K562 (cell line): ENCODE measurements around the gene IRF2BP1. TPM values are rescaled to one million over a fixed set of nuclear protein-coding genes. Genes with fewer than 3 reads are reported as not detected.

Source experiments
- BRD9 ChIP-seq: fragments of 450-650 bp; IDR thresholded peaks from 2 replicates; pipeline ENCODE4 v1.6.1; 2018; ENCODE audit warnings: low read depth; ENCODE audit not compliant: partially characterized antibody
- DDX20 ChIP-seq: fragments of 450-650 bp; IDR thresholded peaks from 2 replicates; pipeline ENCODE4 v1.6.1; 2016; ENCODE audit warnings: missing genetic modification characterization, low read depth, mild to moderate bottlenecking, missing compliant biosample characterization, moderate library complexity
- FOXA1 ChIP-seq: fragments of 450-650 bp; IDR thresholded peaks from 2 replicates; pipeline ENCODE4 v1.6.1; 2016; ENCODE audit warnings: mild to moderate bottlenecking, borderline replicate concordance
- MXI1 ChIP-seq: IDR thresholded peaks from 2 replicates; pipeline ENCODE4 v1.6.1; 2011; ENCODE audit warnings: low read depth, mild to moderate bottlenecking, improper control_type of control experiment, low read length
- NCOA6 ChIP-seq: fragments of 450-650 bp; IDR thresholded peaks from 2 replicates; pipeline ENCODE4 v1.6.1; 2017; ENCODE audit warnings: mild to moderate bottlenecking
- NFYB ChIP-seq: IDR thresholded peaks from 2 replicates; pipeline ENCODE4 v1.6.1; 2011; ENCODE audit warnings: mild to moderate bottlenecking, moderate library complexity; ENCODE audit not compliant: insufficient read length; ENCODE audit errors: extremely low read depth
- SMAD2 ChIP-seq: fragments of 150-350 bp; IDR thresholded peaks from 2 replicates; pipeline ENCODE4 v1.6.1; 2014; ENCODE audit warnings: low read depth, mild to moderate bottlenecking, low read length
- TCF7 ChIP-seq: sonication (generic); IDR thresholded peaks from 2 replicates; pipeline ENCODE4 v1.6.1; 2016; ENCODE audit warnings: antibody characterized with exemption, borderline replicate concordance
- polyA plus RNA-seq, 8 experiments: library from polyadenylated mRNA; depleted of rRNA in 4 of 8; stranded (reverse) in 5 of 8; unstranded in 3 of 8; fragments of >200 nt; fragmentation: Nextera tagmentation in 2 of 8; fragmentation: Illumina TruSeq in 1 of 8; extraction: Ambion mirVana in 2 of 8; extraction: Trizol in 1 of 8; gene quantifications; 2 replicates each; pipeline versions ENCODE4 v1.2.1 to v1.2.3, GENCODE V29; 2011 to 2014; ENCODE audit warnings: inconsistent platforms in 1 of 8, missing spikeins in 1 of 8
- total RNA-seq, 7 experiments: library from RNA; depleted of rRNA in 6 of 7; stranded (reverse); fragments of >200 nt in 6 of 7; fragmentation: Illumina TruSeq in 2 of 7; extraction: Trizol in 2 of 7; gene quantifications; 2 replicates each; pipeline versions ENCODE4 v1.2.1 to v1.2.3, GENCODE V29; 2011 to 2021; ENCODE audit warnings: low replicate concordance in 1 of 7
- TF ChIP-seq, protein P1 (sequence below): fragments of 450-650 bp; IDR thresholded peaks from 2 replicates; pipeline ENCODE4 v1.6.1; 2018; ENCODE audit warnings: mild to moderate bottlenecking, low read depth; ENCODE audit not compliant: partially characterized antibody
- TF ChIP-seq, protein P2 (sequence below): fragments of 450-650 bp; IDR thresholded peaks from 2 replicates; pipeline ENCODE4 v1.6.1; 2017; ENCODE audit warnings: antibody characterized with exemption, mild to moderate bottlenecking
- TF ChIP-seq, protein P3 (sequence below): sonication (generic); formaldehyde crosslinking; IDR thresholded peaks from 2 replicates; pipeline ENCODE4 v1.8.0; 2023; ENCODE audit warnings: mild to moderate bottlenecking, missing genetic modification reagents
- TF ChIP-seq, protein P4 (sequence below): fragments of 450-650 bp; IDR thresholded peaks from 2 replicates; pipeline ENCODE4 v1.6.1; 2016; ENCODE audit warnings: borderline replicate concordance

The IRF2BP1 gene
- total and polyA plus RNA-seq, 9 of the 15 experiments (the other 6 are each of a cell fraction or from before 2014, with no cell fraction given) = 0.61 to 35.9 (median 3.5) TPM

DNA sequence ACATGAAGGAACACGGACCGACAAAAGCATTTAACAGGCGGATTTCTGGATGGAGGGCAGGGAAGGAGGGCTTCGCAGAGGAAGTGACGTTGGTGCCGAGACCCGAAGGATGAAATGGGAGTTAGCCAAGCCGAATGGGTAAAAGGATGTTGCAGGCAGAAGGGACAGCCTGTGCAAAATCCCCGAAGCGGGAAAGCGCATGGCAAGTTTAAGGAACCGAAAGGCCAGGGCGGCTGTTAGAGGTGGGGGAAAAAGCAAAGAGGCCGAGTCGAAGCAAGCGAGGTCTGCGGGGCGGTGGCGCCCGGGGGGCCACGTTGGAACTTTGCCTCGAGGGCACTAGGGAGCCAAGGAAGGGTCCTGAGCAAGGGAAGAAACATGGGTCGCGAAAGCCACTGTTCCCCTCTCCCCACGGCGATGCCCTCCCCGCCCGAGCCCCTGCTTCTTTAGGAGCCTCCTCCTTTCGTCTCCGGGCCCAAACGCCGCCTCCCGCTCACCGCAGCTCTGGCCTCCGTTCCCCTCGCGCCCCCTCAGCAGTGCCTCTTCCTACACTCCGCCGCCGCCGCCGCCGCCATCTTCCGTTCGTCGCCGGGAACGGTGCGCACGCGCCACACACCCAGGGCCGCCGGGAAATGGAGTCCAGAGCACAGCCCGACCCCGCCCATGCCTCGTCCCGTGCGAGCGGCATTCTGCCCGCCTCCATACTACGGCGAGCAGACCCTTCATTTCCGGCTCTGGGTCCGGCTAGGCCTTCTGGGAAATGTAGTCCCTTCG, 23.2 kb downstream of the IRF2BP1 start, which contains the start of gene SYMPK (continued):
- no peak for TF ChIP-seq NFYB
- no peak for TF ChIP-seq SMAD2
- no peak for TF ChIP-seq TCF7
- TF ChIP-seq DDX20 (tag) = no peak
- TF ChIP-seq MXI1 = no peak
- TF ChIP-seq BRD9 = no peak
- TF ChIP-seq, protein P1, sequence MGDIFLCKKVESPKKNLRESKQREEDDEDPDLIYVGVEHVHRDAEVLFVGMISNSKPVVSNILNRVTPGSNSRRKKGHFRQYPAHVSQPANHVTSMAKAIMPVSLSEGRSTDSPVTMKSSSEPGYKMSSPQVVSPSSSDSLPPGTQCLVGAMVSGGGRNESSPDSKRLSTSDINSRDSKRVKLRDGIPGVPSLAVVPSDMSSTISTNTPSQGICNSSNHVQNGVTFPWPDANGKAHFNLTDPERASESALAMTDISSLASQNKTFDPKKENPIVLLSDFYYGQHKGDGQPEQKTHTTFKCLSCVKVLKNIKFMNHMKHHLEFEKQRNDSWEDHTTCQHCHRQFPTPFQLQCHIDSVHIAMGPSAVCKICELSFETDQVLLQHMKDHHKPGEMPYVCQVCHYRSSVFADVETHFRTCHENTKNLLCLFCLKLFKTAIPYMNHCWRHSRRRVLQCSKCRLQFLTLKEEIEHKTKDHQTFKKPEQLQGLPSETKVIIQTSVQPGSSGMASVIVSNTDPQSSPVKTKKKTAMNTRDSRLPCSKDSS = no peak
- TF ChIP-seq, protein P2, sequence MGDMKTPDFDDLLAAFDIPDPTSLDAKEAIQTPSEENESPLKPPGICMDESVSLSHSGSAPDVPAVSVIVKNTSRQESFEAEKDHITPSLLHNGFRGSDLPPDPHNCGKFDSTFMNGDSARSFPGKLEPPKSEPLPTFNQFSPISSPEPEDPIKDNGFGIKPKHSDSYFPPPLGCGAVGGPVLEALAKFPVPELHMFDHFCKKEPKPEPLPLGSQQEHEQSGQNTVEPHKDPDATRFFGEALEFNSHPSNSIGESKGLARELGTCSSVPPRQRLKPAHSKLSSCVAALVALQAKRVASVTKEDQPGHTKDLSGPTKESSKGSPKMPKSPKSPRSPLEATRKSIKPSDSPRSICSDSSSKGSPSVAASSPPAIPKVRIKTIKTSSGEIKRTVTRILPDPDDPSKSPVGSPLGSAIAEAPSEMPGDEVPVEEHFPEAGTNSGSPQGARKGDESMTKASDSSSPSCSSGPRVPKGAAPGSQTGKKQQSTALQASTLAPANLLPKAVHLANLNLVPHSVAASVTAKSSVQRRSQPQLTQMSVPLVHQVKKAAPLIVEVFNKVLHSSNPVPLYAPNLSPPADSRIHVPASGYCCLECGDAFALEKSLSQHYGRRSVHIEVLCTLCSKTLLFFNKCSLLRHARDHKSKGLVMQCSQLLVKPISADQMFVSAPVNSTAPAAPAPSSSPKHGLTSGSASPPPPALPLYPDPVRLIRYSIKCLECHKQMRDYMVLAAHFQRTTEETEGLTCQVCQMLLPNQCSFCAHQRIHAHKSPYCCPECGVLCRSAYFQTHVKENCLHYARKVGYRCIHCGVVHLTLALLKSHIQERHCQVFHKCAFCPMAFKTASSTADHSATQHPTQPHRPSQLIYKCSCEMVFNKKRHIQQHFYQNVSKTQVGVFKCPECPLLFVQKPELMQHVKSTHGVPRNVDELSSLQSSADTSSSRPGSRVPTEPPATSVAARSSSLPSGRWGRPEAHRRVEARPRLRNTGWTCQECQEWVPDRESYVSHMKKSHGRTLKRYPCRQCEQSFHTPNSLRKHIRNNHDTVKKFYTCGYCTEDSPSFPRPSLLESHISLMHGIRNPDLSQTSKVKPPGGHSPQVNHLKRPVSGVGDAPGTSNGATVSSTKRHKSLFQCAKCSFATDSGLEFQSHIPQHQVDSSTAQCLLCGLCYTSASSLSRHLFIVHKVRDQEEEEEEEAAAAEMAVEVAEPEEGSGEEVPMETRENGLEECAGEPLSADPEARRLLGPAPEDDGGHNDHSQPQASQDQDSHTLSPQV = no peak; the same call in 1 of the 2 replicates
- TF ChIP-seq, protein P3, sequence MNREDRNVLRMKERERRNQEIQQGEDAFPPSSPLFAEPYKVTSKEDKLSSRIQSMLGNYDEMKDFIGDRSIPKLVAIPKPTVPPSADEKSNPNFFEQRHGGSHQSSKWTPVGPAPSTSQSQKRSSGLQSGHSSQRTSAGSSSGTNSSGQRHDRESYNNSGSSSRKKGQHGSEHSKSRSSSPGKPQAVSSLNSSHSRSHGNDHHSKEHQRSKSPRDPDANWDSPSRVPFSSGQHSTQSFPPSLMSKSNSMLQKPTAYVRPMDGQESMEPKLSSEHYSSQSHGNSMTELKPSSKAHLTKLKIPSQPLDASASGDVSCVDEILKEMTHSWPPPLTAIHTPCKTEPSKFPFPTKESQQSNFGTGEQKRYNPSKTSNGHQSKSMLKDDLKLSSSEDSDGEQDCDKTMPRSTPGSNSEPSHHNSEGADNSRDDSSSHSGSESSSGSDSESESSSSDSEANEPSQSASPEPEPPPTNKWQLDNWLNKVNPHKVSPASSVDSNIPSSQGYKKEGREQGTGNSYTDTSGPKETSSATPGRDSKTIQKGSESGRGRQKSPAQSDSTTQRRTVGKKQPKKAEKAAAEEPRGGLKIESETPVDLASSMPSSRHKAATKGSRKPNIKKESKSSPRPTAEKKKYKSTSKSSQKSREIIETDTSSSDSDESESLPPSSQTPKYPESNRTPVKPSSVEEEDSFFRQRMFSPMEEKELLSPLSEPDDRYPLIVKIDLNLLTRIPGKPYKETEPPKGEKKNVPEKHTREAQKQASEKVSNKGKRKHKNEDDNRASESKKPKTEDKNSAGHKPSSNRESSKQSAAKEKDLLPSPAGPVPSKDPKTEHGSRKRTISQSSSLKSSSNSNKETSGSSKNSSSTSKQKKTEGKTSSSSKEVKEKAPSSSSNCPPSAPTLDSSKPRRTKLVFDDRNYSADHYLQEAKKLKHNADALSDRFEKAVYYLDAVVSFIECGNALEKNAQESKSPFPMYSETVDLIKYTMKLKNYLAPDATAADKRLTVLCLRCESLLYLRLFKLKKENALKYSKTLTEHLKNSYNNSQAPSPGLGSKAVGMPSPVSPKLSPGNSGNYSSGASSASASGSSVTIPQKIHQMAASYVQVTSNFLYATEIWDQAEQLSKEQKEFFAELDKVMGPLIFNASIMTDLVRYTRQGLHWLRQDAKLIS = no peak
- no peak for TF ChIP-seq NCOA6
- TF ChIP-seq, protein P4, sequence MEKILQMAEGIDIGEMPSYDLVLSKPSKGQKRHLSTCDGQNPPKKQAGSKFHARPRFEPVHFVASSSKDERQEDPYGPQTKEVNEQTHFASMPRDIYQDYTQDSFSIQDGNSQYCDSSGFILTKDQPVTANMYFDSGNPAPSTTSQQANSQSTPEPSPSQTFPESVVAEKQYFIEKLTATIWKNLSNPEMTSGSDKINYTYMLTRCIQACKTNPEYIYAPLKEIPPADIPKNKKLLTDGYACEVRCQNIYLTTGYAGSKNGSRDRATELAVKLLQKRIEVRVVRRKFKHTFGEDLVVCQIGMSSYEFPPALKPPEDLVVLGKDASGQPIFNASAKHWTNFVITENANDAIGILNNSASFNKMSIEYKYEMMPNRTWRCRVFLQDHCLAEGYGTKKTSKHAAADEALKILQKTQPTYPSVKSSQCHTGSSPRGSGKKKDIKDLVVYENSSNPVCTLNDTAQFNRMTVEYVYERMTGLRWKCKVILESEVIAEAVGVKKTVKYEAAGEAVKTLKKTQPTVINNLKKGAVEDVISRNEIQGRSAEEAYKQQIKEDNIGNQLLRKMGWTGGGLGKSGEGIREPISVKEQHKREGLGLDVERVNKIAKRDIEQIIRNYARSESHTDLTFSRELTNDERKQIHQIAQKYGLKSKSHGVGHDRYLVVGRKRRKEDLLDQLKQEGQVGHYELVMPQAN = peak; percentile 84
- no peak for TF ChIP-seq FOXA1
